Keratinocyte (primary cell): ENCODE measurements around the gene TRABD2B. TPM values are rescaled to one million over a fixed set of nuclear protein-coding genes. Genes with fewer than 3 reads are reported as not detected.

Experiments used
- DNase-seq: peaks from one replicate; pipeline ENCODE4 v3.0.0-alpha.2; 2011; ENCODE audit warnings: low read depth, missing footprints, low spot score
- FAIRE-seq: peaks from 2 replicates; lab custom pipeline; 2011; peaks lifted over from hg19 to GRCh38; lab: Jason Lieb, UNC
- H2AFZ ChIP-seq: 2 replicates; pipeline ENCODE4 v1.6.0; 2012; ENCODE audit warnings: low read length, control low read depth, inconsistent platforms; ENCODE audit not compliant: control insufficient read depth
- H3K27ac ChIP-seq: 2 replicates; pipeline ENCODE4 v1.5.1; 2011; ENCODE audit warnings: low read length; ENCODE audit not compliant: control insufficient read depth, insufficient read depth
- H3K27me3 ChIP-seq: 3 replicates; pipeline ENCODE4 v1.6.0; 2011; ENCODE audit warnings: low read length; ENCODE audit not compliant: control insufficient read depth, insufficient read depth; ENCODE audit errors: extremely low read depth
- H3K36me3 ChIP-seq, 2 experiments: 2 replicates in 1 of 2; 3 replicates in 1 of 2; pipeline ENCODE4 v1.5.1; 2011; ENCODE audit warnings: low read length in 2 of 2, mild to moderate bottlenecking in 1 of 2; ENCODE audit not compliant: control insufficient read depth in 2 of 2, insufficient read depth in 2 of 2; ENCODE audit errors: extremely low read depth in 1 of 2
- H3K4me1 ChIP-seq: 3 replicates; pipeline ENCODE4 v1.5.1; 2011; ENCODE audit warnings: low read length; ENCODE audit not compliant: control insufficient read depth, insufficient read depth; ENCODE audit errors: extremely low read depth
- H3K4me2 ChIP-seq: 3 replicates; pipeline ENCODE4 v1.6.0; 2011; ENCODE audit warnings: low read depth, low read length; ENCODE audit not compliant: control insufficient read depth, insufficient read depth; ENCODE audit errors: extremely low read depth
- H3K4me3 ChIP-seq, 3 experiments: fragments of 200-600 bp in 1 of 3; sonication (generic) in 1 of 3; 2 replicates in 2 of 3; 3 replicates in 1 of 3; pipeline ENCODE4 v1.5.1; 2011 to 2016; ENCODE audit warnings: low read length in 3 of 3, mild to moderate bottlenecking in 3 of 3, control low read depth in 2 of 3, inconsistent platforms in 1 of 3, low read depth in 1 of 3, mixed read lengths in 1 of 3, mixed run types in 1 of 3, moderate library complexity in 1 of 3; ENCODE audit not compliant: control insufficient read depth in 2 of 3, insufficient read depth in 2 of 3; ENCODE audit errors: extremely low read depth in 1 of 3
- H3K79me2 ChIP-seq: 2 replicates; pipeline ENCODE4 v1.6.0; 2012; ENCODE audit warnings: low read length; ENCODE audit not compliant: control insufficient read depth, insufficient read depth
- H3K9ac ChIP-seq: 3 replicates; pipeline ENCODE4 v1.6.0; 2011; ENCODE audit warnings: low read length; ENCODE audit not compliant: control insufficient read depth, insufficient read depth; ENCODE audit errors: extremely low read depth
- H3K9me1 ChIP-seq: 3 replicates; pipeline ENCODE4 v1.6.0; 2011; ENCODE audit warnings: low read length; ENCODE audit not compliant: control insufficient read depth, insufficient read depth; ENCODE audit errors: extremely low read depth
- H3K9me3 ChIP-seq: 2 replicates; pipeline ENCODE4 v1.5.1; 2012; ENCODE audit warnings: low read depth, low read length; ENCODE audit not compliant: control insufficient read depth
- H4K20me1 ChIP-seq: 3 replicates; pipeline ENCODE4 v1.6.0; 2011; ENCODE audit warnings: low read length; ENCODE audit not compliant: control insufficient read depth, insufficient read depth; ENCODE audit errors: extremely low read depth
- EZH2 ChIP-seq: IDR thresholded peaks from one replicate; pipeline ENCODE4 v1.6.1; 2012; ENCODE audit warnings: inconsistent platforms, mild to moderate bottlenecking, low read length, moderate library complexity
- dilution Hi-C: fragments of 300-500 bp; cut with MboI; formaldehyde crosslinking; loops from one replicate; pipeline ENCODE4 v1.7.0; 2020; ENCODE audit warnings: low sequenced_read_pairs; ENCODE audit not compliant: extremely low pct_ligation_motif_present
- polyA plus RNA-seq, 5 experiments: library from polyadenylated mRNA; depleted of rRNA in 3 of 5; stranded (reverse) in 3 of 5; stranded (forward) in 1 of 5; unstranded in 1 of 5; fragments of >200 nt; gene quantifications; 1 replicate in 1 of 5; 2 replicates in 3 of 5; 3 replicates in 1 of 5; pipeline versions ENCODE4 v1.2.1 to v1.2.3, GENCODE V29; 2011 to 2012; ENCODE audit warnings: missing spikeins in 2 of 5, low read depth in 1 of 5, low replicate concordance in 1 of 5
- TF ChIP-seq, protein P1 (sequence below), 3 experiments: IDR thresholded peaks in 1 of 3; conservative IDR thresholded peaks in 1 of 3; optimal IDR thresholded peaks in 1 of 3; 2 replicates in 2 of 3; 3 replicates in 1 of 3; pipeline versions ENCODE3 to v1.5.1; 2011; ENCODE audit warnings: low read length in 3 of 3, mild to moderate bottlenecking in 3 of 3, moderate library complexity in 2 of 3, control low read depth in 1 of 3, inconsistent platforms in 1 of 3; ENCODE audit not compliant: insufficient read depth in 2 of 3; ENCODE audit errors: extremely low read depth in 1 of 3

TRABD2B gene
- polyA plus RNA-seq, 1 donor (not counting 4 experiments of a cell fraction or from before 2014, with no cell fraction given) = 0.13 TPM

DNA sequence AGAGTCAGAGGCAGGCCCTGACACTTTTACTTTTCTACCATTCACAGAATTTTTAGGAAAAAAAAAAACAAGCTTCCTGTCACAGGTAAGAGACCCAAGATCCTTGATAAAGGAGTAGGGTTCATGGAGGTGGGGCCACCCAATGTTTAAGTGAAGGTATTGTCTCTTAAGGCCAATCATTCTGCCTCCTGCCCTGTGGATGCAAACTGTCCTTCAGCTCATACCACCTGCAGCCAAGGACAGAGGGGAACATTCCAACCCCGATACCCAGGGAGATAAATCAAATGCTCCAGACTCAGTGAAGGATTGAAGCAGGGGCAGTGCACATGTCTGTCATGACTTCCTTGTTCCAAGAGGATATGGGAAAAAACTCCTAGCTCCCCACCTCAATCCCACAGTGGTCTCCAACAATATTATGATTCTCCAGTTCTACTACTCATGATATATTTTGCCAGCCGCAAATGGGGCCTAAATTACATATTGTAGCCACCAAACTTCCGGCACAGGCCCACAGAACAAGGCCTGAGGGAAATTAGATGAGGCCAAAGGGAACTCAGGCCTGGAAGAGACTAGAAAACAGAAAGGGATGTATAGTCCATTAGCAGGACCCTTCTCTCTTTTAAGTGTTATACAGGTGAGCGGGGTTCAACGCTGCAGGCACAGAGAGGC, 59.5 kb downstream of the TRABD2B start:
- H3K36me3 ChIP-seq = no peaks in the 10 kb centered on the region
- no peak overlapping the region for H3K27ac ChIP-seq
- no peaks in the 10 kb centered on the region for H3K79me2 ChIP-seq
- TF ChIP-seq EZH2 = no peak
- TF ChIP-seq, protein P1, sequence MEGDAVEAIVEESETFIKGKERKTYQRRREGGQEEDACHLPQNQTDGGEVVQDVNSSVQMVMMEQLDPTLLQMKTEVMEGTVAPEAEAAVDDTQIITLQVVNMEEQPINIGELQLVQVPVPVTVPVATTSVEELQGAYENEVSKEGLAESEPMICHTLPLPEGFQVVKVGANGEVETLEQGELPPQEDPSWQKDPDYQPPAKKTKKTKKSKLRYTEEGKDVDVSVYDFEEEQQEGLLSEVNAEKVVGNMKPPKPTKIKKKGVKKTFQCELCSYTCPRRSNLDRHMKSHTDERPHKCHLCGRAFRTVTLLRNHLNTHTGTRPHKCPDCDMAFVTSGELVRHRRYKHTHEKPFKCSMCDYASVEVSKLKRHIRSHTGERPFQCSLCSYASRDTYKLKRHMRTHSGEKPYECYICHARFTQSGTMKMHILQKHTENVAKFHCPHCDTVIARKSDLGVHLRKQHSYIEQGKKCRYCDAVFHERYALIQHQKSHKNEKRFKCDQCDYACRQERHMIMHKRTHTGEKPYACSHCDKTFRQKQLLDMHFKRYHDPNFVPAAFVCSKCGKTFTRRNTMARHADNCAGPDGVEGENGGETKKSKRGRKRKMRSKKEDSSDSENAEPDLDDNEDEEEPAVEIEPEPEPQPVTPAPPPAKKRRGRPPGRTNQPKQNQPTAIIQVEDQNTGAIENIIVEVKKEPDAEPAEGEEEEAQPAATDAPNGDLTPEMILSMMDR (optimal IDR thresholded peaks at IDR 0.05 in 1 of 3, IDR thresholded peaks at IDR 0.05 in 1 of 3, conservative IDR thresholded peaks at IDR 0.05 in 1 of 3; ENCODE audit: extremely low read depth in 1 of 3, insufficient read depth in 2 of 3, low read length in 3 of 3) = no peak
- peaks cover 2% of the 10 kb centered on the region for H3K27me3 ChIP-seq
- FAIRE-seq = no peak
- H3K9me1 ChIP-seq = no peaks in the 10 kb centered on the region
- no peak overlapping the region for H3K9ac ChIP-seq
- no peaks in the 10 kb centered on the region for H3K9me3 ChIP-seq
- no peak overlapping the region for H2AFZ ChIP-seq
- no peak for DNase-seq
- dilution Hi-C loops = no loop called here
- no peaks in the 10 kb centered on the region for H4K20me1 ChIP-seq
- no peak overlapping the region for H3K4me2 ChIP-seq
- no peak overlapping the region for H3K4me3 ChIP-seq
- H3K4me1 ChIP-seq = peaks cover 14% of the 10 kb centered on the region

DNA sequence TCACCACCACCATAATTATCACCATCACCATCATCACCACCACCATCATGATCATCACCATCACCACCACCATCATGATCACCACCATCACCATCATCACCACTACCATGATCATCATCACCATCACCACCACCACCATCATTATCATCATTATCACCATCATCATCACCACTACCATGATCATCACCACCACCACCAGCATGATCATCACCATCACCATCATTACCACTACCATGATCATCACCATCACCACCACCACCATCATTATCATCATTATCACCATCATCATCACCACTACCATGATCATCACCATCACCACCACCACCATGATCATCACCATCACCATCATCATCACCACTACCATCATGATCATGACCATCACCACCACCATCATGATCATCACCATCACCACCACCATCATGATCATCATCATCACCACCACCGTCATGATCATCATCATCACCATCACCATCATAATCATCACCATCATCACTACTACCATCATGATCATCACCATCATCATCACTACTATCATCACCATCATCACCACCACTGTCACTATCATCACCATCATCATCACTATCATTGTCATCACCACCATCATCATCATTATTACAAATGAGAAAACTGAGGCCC, 60.2 kb downstream of the TRABD2B start:
- H3K4me3 ChIP-seq = no peak overlapping the region
- FAIRE-seq (no peak), DNase-seq (no peak)
- no peaks in the 10 kb centered on the region for H3K79me2 ChIP-seq
- dilution Hi-C loops = no loop called here
- H3K9me1 ChIP-seq = no peaks in the 10 kb centered on the region
- H3K4me2 ChIP-seq = no peak overlapping the region
- no peaks in the 10 kb centered on the region for H4K20me1 ChIP-seq
- H3K36me3 ChIP-seq = no peaks in the 10 kb centered on the region
- no peak for TF ChIP-seq EZH2
- TF ChIP-seq, protein P1 (optimal IDR thresholded peaks at IDR 0.05 in 1 of 3, IDR thresholded peaks at IDR 0.05 in 1 of 3, conservative IDR thresholded peaks at IDR 0.05 in 1 of 3; ENCODE audit: extremely low read depth in 1 of 3, insufficient read depth in 2 of 3, low read length in 3 of 3) = no peak
- peaks cover 8% of the 10 kb centered on the region for H3K4me1 ChIP-seq
- H3K27me3 ChIP-seq = peaks cover 2% of the 10 kb centered on the region
- no peak overlapping the region for H2AFZ ChIP-seq
- H3K9me3 ChIP-seq = no peaks in the 10 kb centered on the region
- H3K9ac ChIP-seq = no peak overlapping the region
- no peak overlapping the region for H3K27ac ChIP-seq
